OCI-LY1 (cell line): ENCODE results near the gene D2HGDH.
"Not testable (repeated sequence)": the region's sequence is repeated elsewhere in the genome, so short reads cannot be mapped to it uniquely, and the experiment has no call there.

Experiments used
- H2AFZ ChIP-seq: fragments of 200-600 bp; sonication (generic), shearing (Covaris generic); 2 replicates; pipeline ENCODE4 v1.6.0; 2014; ENCODE audit warnings: antibody characterized with exemption, mild to moderate bottlenecking, low read length
- H3F3A ChIP-seq: fragments of 200-600 bp; sonication (generic), shearing (Covaris generic); 2 replicates; pipeline ENCODE4 v1.6.0; 2014; ENCODE audit warnings: mild to moderate bottlenecking, antibody characterized with exemption, low read length, moderate library complexity; ENCODE audit not compliant: insufficient read depth
- H3K27ac ChIP-seq: fragments of 200-600 bp; sonication (generic); 2 replicates; pipeline ENCODE4 v1.5.1; 2014; ENCODE audit warnings: low read length, mixed run types, mild to moderate bottlenecking, low read depth; ENCODE audit not compliant: poor library complexity, severe bottlenecking
- H3K27me3 ChIP-seq: fragments of 200-600 bp; sonication (generic); 2 replicates; pipeline ENCODE4 v1.6.0; 2014; ENCODE audit warnings: antibody characterized with exemption, mild to moderate bottlenecking, low read length, moderate library complexity; ENCODE audit not compliant: insufficient read depth
- H3K36me3 ChIP-seq: fragments of 200-600 bp; sonication (generic); 2 replicates; pipeline ENCODE4 v1.6.1; 2014; ENCODE audit warnings: mild to moderate bottlenecking, antibody characterized with exemption, low read length, moderate library complexity, mixed read lengths; ENCODE audit not compliant: insufficient read depth
- H3K4me1 ChIP-seq: fragments of 200-600 bp; sonication (generic); 2 replicates; pipeline ENCODE4 v1.5.1; 2014; ENCODE audit warnings: mild to moderate bottlenecking, low read length, moderate library complexity; ENCODE audit not compliant: insufficient read depth, severe bottlenecking
- H3K4me2 ChIP-seq: fragments of 200-600 bp; sonication (generic), shearing (Covaris generic); 2 replicates; pipeline ENCODE4 v1.6.1; 2014; ENCODE audit warnings: low read length
- H3K4me3 ChIP-seq: fragments of 200-600 bp; sonication (generic); 2 replicates; pipeline ENCODE4 v1.5.1; 2014; ENCODE audit warnings: low read length, low read depth, mild to moderate bottlenecking, mixed read lengths; ENCODE audit not compliant: poor library complexity, severe bottlenecking
- H3K79me2 ChIP-seq: fragments of 200-600 bp; shearing (Covaris generic); 2 replicates; pipeline ENCODE4 v1.6.1; 2016; ENCODE audit warnings: mixed run types, low read length, mixed read lengths; ENCODE audit not compliant: insufficient read depth
- H3K9ac ChIP-seq: fragments of 200-600 bp; sonication (generic), shearing (Covaris generic); 2 replicates; pipeline ENCODE4 v1.6.1; 2014; ENCODE audit warnings: mild to moderate bottlenecking, low read length, mixed read lengths
- H3K9me2 ChIP-seq: fragments of 200-600 bp; sonication (generic), shearing (Covaris generic); 2 replicates; pipeline ENCODE4 v1.6.1; 2014; ENCODE audit warnings: low read depth, mild to moderate bottlenecking, low read length, mixed read lengths
- H3K9me3 ChIP-seq: fragments of 200-600 bp; shearing (Covaris generic); 2 replicates; pipeline ENCODE4 v1.6.1; 2014; ENCODE audit warnings: low read length, mixed read lengths
- H4K20me1 ChIP-seq: fragments of 200-600 bp; sonication (generic), shearing (Covaris generic); 2 replicates; pipeline ENCODE4 v1.6.0; 2016; ENCODE audit warnings: mild to moderate bottlenecking, low read length; ENCODE audit not compliant: insufficient read depth
- CTCF ChIP-seq: fragments of 200-600 bp; sonication (generic), shearing (Covaris generic); IDR thresholded peaks from 2 replicates; pipeline ENCODE4 v1.5.1; 2017; ENCODE audit warnings: mild to moderate bottlenecking, antibody characterized with exemption, low read length, moderate library complexity, mixed read lengths
- EZH2 ChIP-seq: fragments of 200-600 bp; sonication (generic), shearing (Covaris generic); IDR thresholded peaks from 2 replicates; pipeline ENCODE4 v1.8.0; 2017; ENCODE audit warnings: borderline replicate concordance, mixed run types, mild to moderate bottlenecking, antibody characterized with exemption, low read length, moderate library complexity, mixed read lengths

The D2HGDH gene

GRCh38 chr2:241817126-241817820, 82.8 kb downstream of the D2HGDH start:
- H3K9ac ChIP-seq = no peak overlapping the region
- H3K36me3 ChIP-seq = no peaks in the 10 kb centered on the region
- peaks cover 6% of the 10 kb centered on the region; the same call in 1 of the 2 replicates for H3K27me3 ChIP-seq
- no peaks in the 10 kb centered on the region for H3K9me3 ChIP-seq
- no peaks in the 10 kb centered on the region for H3K79me2 ChIP-seq
- no peaks in the 10 kb centered on the region for H4K20me1 ChIP-seq
- no peaks in the 10 kb centered on the region for H3F3A ChIP-seq
- no peaks in the 10 kb centered on the region for H3K9me2 ChIP-seq
- no peak overlapping the region for H3K27ac ChIP-seq
- H3K4me1 ChIP-seq = no peaks in the 10 kb centered on the region
- H3K4me3 ChIP-seq = no peak overlapping the region
- no peak overlapping the region for H2AFZ ChIP-seq
- H3K4me2 ChIP-seq = no peak overlapping the region
- no peak for TF ChIP-seq CTCF
- no peak for TF ChIP-seq EZH2

GRCh38 chr2:241817821-241818215, 83.4 kb downstream of the D2HGDH start:
- not testable (repeated sequence) for H3K9ac ChIP-seq

More at GRCh38 chr2:241817821-241818215, 83.4 kb downstream of the D2HGDH start:
- H3K4me3 ChIP-seq, H3K79me2 ChIP-seq, H3K27me3 ChIP-seq, H3K9me3 ChIP-seq, H3K27ac ChIP-seq, H3F3A ChIP-seq, H2AFZ ChIP-seq, H3K36me3 ChIP-seq, H3K4me2 ChIP-seq, H4K20me1 ChIP-seq, H3K4me1 ChIP-seq, H3K9me2 ChIP-seq: not testable (repeated sequence)
